ENCODE results near the gene FMO5.
"Not testable (repeated sequence)": the region's sequence is repeated elsewhere in the genome, so short reads cannot be mapped to it uniquely, and the experiment has no call there.

Gene FMO5

DNA sequence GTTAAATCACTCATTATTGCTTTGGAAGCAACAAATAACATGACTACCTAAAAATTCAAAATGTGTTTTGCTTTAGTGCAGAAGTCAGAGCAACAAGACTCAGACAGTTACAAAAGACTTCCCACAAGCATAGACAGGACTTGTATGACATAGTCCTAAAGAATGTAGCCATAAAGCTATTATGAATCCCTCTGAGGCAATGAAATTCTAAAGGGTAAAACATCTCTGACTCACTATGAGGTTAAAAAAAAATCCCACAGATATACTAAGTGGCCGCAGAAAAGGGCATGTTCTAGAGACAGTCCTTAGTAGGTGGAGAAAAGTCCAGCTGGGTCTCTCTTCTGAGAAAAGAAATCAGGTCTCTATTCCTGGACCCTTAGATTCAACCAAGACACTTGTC, 57.8 kb downstream of the FMO5 start:
- no peak overlapping the region for H3K9ac ChIP-seq (ENCODE audit: low read length)
- no peaks in the 10 kb centered on the region for H3K9me3 ChIP-seq (ENCODE audit: control insufficient read depth, low read depth, low read length)
- H3K36me3 ChIP-seq (ENCODE audit: control insufficient read depth, low read depth, low read length): peaks cover 15% of the 10 kb centered on the region
- peaks cover 26% of the 10 kb centered on the region for H3K4me1 ChIP-seq (ENCODE audit: control insufficient read depth, low read depth, low read length)
- no peaks in the 10 kb centered on the region for H3K27me3 ChIP-seq (ENCODE audit: control insufficient read depth, insufficient read depth, low read length)
- H3K4me3 ChIP-seq (ENCODE audit: low read length): no peak overlapping the region
- no peak overlapping the region for H3K27ac ChIP-seq (ENCODE audit: low read length)

DNA sequence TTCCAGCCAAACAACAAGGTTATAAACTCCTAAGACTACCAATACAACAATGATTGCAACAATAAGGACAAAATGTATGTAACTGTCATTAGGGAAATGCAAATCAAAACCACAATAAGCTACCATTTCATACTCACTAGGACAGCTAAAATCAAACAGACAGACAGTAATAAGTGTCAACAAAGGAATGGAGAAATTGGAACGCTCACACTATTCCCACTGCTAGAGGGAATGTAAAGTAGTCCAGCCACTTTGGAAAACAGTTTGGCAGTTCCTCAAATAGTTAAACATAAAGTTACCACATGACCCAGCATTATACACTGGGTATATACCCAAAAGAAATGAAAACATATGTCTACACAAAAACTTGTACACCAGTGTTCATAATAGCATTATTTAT, 62.1 kb downstream of the FMO5 start:
- H3K9ac ChIP-seq (ENCODE audit: low read length): no peak overlapping the region
- H3K36me3 ChIP-seq (ENCODE audit: control insufficient read depth, low read depth, low read length): peaks cover 49% of the 10 kb centered on the region
- no peak overlapping the region for H3K4me3 ChIP-seq (ENCODE audit: low read length)

DNA sequence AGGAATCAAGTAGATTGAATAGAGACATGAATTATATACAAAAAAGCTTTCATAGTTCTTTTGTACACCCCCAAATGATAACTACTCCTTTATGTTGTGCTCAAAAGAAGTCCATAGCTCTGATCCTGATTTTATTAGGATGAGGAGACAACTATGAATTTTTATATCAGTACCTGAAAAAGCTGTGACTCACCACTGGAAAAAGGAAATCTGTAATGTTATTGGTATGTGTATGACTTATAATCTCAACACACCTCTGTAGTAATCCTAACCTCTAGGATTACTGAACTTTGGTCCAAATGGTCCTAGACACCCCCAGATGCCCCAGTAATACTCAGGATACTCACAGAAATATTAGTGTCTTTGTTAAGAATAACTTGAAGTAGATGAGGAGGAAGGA, 63.0 kb downstream of the FMO5 start:
- Histone ChIP-seq H3K27ac (ENCODE audit: low read length) (no peak overlapping the region), H3K36me3 (ENCODE audit: control insufficient read depth, low read depth, low read length) (peaks cover 57% of the 10 kb centered on the region), H3K4me3 (ENCODE audit: low read length) (no peak overlapping the region), H3K4me1 (ENCODE audit: control insufficient read depth, low read depth, low read length) (no peaks in the 10 kb centered on the region), H3K9me3 (ENCODE audit: control insufficient read depth, low read depth, low read length) (no peaks in the 10 kb centered on the region), H3K27me3 (ENCODE audit: control insufficient read depth, insufficient read depth, low read length) (no peaks in the 10 kb centered on the region), H3K9ac (ENCODE audit: low read length) (no peak overlapping the region)

More for the DNA sequence above, 62.1 kb downstream of the FMO5 start:
- H3K27ac ChIP-seq (ENCODE audit: low read length): no peak overlapping the region
- no peaks in the 10 kb centered on the region for H3K9me3 ChIP-seq (ENCODE audit: control insufficient read depth, low read depth, low read length)
- no peaks in the 10 kb centered on the region for H3K27me3 ChIP-seq (ENCODE audit: control insufficient read depth, insufficient read depth, low read length)
- H3K4me1 ChIP-seq (ENCODE audit: control insufficient read depth, low read depth, low read length): no peaks in the 10 kb centered on the region

DNA sequence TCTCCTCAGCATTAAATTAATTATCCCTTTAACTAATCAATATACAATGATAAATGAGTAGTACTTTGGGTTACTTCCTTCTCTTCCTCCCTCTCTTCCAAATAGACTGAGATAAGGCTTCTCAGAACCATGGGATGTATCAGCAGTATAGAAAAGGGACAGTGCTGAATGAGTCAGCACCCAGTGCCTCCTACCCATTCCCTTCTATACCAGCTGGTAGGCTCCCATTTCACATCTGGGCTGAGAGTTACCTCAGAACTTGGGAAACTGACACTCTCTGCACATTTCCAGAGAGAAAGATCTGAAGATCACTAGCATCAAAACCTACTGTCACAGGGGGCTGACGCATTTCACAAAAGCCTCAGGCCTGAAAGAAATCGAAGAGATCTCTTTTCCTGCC, 68.0 kb downstream of the FMO5 start:
- H3K36me3 ChIP-seq (ENCODE audit: control insufficient read depth, low read depth, low read length): peaks cover 42% of the 10 kb centered on the region
- H3K27ac ChIP-seq (ENCODE audit: low read length); H3K4me1 ChIP-seq (ENCODE audit: control insufficient read depth, low read depth, low read length); H3K9me3 ChIP-seq (ENCODE audit: control insufficient read depth, low read depth, low read length); H3K9ac ChIP-seq (ENCODE audit: low read length); H3K4me3 ChIP-seq (ENCODE audit: low read length); H3K27me3 ChIP-seq (ENCODE audit: control insufficient read depth, insufficient read depth, low read length): not testable (repeated sequence)

DNA sequence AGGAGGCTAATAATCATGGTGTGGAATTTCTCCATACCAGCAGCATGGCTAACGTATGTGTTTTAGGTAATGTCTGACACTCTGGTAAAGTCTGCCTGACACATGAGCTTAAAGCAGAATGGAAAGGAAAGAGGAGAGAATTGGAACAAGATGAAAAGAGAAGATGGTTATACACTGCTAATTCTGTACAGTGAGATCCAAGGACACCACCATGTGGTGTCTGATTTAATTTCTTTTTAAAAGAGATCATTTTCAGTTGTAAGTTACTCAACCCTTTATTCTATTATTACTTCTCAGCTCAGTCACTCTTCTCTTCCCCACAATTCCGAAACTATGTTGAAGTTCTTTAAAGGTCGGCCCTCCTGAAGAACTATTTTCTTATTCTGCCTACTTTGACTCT, 68.5 kb downstream of the FMO5 start:
- H3K36me3 ChIP-seq (ENCODE audit: control insufficient read depth, low read depth, low read length): peaks cover 37% of the 10 kb centered on the region
- H3K27ac ChIP-seq (ENCODE audit: low read length): no peak overlapping the region
- H3K9ac ChIP-seq (ENCODE audit: low read length): no peak overlapping the region
- no peaks in the 10 kb centered on the region for H3K27me3 ChIP-seq (ENCODE audit: control insufficient read depth, insufficient read depth, low read length)
- no peaks in the 10 kb centered on the region for H3K9me3 ChIP-seq (ENCODE audit: control insufficient read depth, low read depth, low read length)
- H3K4me1 ChIP-seq (ENCODE audit: control insufficient read depth, low read depth, low read length): no peaks in the 10 kb centered on the region
- H3K4me3 ChIP-seq (ENCODE audit: low read length): no peak overlapping the region

DNA sequence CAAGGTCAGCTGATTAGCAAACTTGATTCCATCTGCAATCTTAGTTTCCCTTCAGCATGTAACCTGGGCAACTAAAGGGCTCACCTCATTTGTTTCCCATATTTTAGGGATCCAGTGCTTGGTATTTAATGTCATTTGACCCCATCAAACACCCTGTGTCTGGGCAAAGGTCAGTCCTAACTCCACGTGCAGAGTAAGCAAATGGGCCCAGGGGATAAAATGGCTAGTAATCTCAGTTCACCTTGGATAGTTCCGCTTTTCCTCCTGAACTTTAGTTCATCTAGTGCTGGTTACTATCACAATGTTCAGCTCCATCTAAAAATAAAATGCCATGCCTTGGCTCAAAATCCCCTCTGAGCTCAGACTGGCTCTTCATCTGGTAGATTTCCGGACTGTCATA, 72.4 kb downstream of the FMO5 start:
- no peak overlapping the region for H3K4me3 ChIP-seq (ENCODE audit: low read length)
- no peaks in the 10 kb centered on the region for H3K27me3 ChIP-seq (ENCODE audit: control insufficient read depth, insufficient read depth, low read length)
- H3K36me3 ChIP-seq (ENCODE audit: control insufficient read depth, low read depth, low read length): peaks cover 6% of the 10 kb centered on the region
- H3K9ac ChIP-seq (ENCODE audit: low read length): no peak overlapping the region
- H3K9me3 ChIP-seq (ENCODE audit: control insufficient read depth, low read depth, low read length): no peaks in the 10 kb centered on the region
- H3K27ac ChIP-seq (ENCODE audit: low read length): no peak overlapping the region
- no peaks in the 10 kb centered on the region for H3K4me1 ChIP-seq (ENCODE audit: control insufficient read depth, low read depth, low read length)

DNA sequence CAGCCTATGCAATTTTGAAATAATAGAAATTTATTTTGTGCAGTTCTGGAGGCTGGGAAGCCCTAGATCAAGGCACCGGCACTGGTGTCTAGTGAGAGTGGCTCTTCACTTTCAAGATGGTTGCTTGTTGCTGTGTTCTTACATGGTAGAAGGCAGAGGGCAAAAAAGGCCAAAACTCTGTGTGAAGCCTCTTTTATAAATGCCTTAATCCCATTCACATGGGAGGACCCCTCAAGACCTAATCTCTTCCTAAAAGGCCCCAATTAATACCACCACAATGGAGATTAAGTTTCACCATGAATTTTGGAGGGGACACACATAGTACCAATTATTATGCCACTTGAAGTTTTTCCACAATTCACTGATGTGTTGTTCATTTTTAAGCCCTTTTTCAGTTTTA, 73.9 kb downstream of the FMO5 start:
- H3K4me3 ChIP-seq (ENCODE audit: low read length): no peak overlapping the region
- no peaks in the 10 kb centered on the region for H3K4me1 ChIP-seq (ENCODE audit: control insufficient read depth, low read depth, low read length)
- H3K36me3 ChIP-seq (ENCODE audit: control insufficient read depth, low read depth, low read length): no peaks in the 10 kb centered on the region
- no peak overlapping the region for H3K27ac ChIP-seq (ENCODE audit: low read length)
- no peaks in the 10 kb centered on the region for H3K9me3 ChIP-seq (ENCODE audit: control insufficient read depth, low read depth, low read length)
- H3K27me3 ChIP-seq (ENCODE audit: control insufficient read depth, insufficient read depth, low read length): no peaks in the 10 kb centered on the region
- H3K9ac ChIP-seq (ENCODE audit: low read length): no peak overlapping the region

DNA sequence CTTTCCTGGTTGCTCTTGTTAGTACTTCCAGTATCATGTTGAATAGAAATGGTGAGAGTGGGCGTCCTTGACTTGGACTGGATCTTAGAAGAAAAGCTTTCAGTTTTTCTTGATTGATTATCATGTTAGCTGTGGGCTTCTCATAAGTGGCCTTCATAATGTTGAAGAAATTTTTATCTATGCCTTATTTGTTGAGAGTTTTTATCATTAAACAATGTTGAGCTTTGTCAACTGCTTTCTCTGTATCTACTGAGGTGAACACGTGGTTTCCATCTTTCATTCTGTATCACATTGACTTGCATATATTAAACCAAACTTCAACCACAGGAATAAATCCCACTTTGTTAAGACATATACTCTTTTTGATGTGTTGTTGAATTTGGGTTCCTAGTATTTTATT, 82.3 kb downstream of the FMO5 start:
- H3K9ac ChIP-seq (ENCODE audit: low read length): no peak overlapping the region
- no peak overlapping the region for H3K27ac ChIP-seq (ENCODE audit: low read length)

More for the DNA sequence above, 82.3 kb downstream of the FMO5 start:
- Histone ChIP-seq H3K9me3 (ENCODE audit: control insufficient read depth, low read depth, low read length) (no peaks in the 10 kb centered on the region), H3K4me1 (ENCODE audit: control insufficient read depth, low read depth, low read length) (no peaks in the 10 kb centered on the region), H3K4me3 (ENCODE audit: low read length) (no peak overlapping the region), H3K36me3 (ENCODE audit: control insufficient read depth, low read depth, low read length) (no peaks in the 10 kb centered on the region), H3K27me3 (ENCODE audit: control insufficient read depth, insufficient read depth, low read length) (no peaks in the 10 kb centered on the region)
